GM13977 (cell line): ENCODE results near the gene XRCC3.

Experiments
- DNase-seq: peaks from one replicate; pipeline ENCODE4 v3.0.0; 2012; ENCODE audit warnings: low spot score
- CTCF ChIP-seq: IDR thresholded peaks from 2 replicates; pipeline ENCODE4 v1.5.1; 2012; ENCODE audit warnings: mild to moderate bottlenecking, control low read depth; ENCODE audit not compliant: insufficient read depth; ENCODE audit errors: extremely low read depth, missing control alignments
- in situ Hi-C: fragments of 300-500 bp; cut with MboI; formaldehyde crosslinking; loops from one replicate; pipeline ENCODE4 v1.12.0; 2022; ENCODE audit warnings: low sequenced_read_pairs, low pct_unique_long_range_greater_than_20kb, mixed read lengths, inconsistent platforms; ENCODE audit not compliant: unreplicated experiment

The XRCC3 gene

GRCh38 chr14:103713304-103714062 is 1.8 kb downstream of the XRCC3 start:
- DNase-seq: no peak
- in situ Hi-C loops: no loop called here
- TF ChIP-seq CTCF: no peak

- no peak for DNase-seq
- no peak for TF ChIP-seq CTCF
Measured at GRCh38 chr14:103712633-103713247, 2.5 kb downstream of the XRCC3 start.

GRCh38 chr14:103711516-103712431 is 3.5 kb downstream of the XRCC3 start:
- DNase-seq: no peak
- in situ Hi-C loops: no loop called here
- no peak for TF ChIP-seq CTCF

More at GRCh38 chr14:103712633-103713247, 2.5 kb downstream of the XRCC3 start:
- in situ Hi-C loops: no loop called here

- DNase-seq: no peak
- in situ Hi-C loops: no loop called here
- no peak for TF ChIP-seq CTCF
Measured at GRCh38 chr14:103710771-103711377, 4.4 kb downstream of the XRCC3 start.

GRCh38 chr14:103709814-103710213 is 5.4 kb downstream of the XRCC3 start:
- DNase-seq: no peak
- TF ChIP-seq CTCF: no peak
- in situ Hi-C loops: no loop called here

GRCh38 chr14:103708750-103709187 is 6.5 kb downstream of the XRCC3 start:
- no peak for DNase-seq
- in situ Hi-C loops: no loop called here

More at GRCh38 chr14:103708750-103709187, 6.5 kb downstream of the XRCC3 start:
- TF ChIP-seq CTCF: no peak
